ENCODE measurements around the gene BTNL9. TPM values are rescaled to one million over a fixed set of nuclear protein-coding genes. Genes with fewer than 3 reads are reported as not detected.

The BTNL9 gene
- polyA plus RNA-seq, 1 of the 3 experiments (the other 2 are of a cell fraction): not detected

DNA sequence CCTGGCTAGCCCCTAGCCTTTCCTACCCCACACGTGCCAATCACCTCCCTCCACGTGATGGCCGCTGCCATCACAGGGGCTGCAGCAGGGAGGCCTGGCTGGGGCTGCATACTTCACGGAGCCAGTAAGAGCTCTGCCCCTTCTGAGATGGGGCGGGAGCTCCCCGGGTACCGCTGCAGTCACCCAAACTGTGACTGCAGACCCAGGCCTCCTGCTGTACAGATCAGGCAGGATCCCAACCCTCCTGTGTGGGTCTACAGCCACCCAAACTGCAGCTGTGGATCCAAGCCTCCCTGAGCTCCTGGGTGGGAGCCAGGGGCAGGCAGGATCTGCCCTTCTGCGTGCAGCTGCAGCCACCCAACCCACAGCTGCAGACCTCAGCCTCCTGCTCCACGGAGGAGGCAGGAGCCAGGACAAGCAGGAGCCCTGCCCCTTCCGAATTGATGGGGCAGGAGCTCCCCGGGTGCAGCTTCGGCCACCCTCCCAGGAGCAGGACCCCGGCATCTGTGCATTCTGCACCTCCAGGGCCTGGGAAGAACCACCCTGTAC lies 3.2 kb upstream of the BTNL9 start (continued):
- TF ChIP-seq, protein P1, sequence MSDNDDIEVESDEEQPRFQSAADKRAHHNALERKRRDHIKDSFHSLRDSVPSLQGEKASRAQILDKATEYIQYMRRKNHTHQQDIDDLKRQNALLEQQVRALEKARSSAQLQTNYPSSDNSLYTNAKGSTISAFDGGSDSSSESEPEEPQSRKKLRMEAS (IDR thresholded peaks at IDR 0.05; ENCODE audit: low read depth): no peak
- no peak for TF ChIP-seq MEF2A (IDR thresholded peaks at IDR 0.05; ENCODE audit: borderline replicate concordance, low read depth)
- TF ChIP-seq NFIC (IDR thresholded peaks at IDR 0.05; ENCODE audit: borderline replicate concordance): no peak
- TF ChIP-seq GATA2 (CRISPR knock-in tag; IDR thresholded peaks at IDR 0.05): no peak
- TF ChIP-seq, protein P2, sequence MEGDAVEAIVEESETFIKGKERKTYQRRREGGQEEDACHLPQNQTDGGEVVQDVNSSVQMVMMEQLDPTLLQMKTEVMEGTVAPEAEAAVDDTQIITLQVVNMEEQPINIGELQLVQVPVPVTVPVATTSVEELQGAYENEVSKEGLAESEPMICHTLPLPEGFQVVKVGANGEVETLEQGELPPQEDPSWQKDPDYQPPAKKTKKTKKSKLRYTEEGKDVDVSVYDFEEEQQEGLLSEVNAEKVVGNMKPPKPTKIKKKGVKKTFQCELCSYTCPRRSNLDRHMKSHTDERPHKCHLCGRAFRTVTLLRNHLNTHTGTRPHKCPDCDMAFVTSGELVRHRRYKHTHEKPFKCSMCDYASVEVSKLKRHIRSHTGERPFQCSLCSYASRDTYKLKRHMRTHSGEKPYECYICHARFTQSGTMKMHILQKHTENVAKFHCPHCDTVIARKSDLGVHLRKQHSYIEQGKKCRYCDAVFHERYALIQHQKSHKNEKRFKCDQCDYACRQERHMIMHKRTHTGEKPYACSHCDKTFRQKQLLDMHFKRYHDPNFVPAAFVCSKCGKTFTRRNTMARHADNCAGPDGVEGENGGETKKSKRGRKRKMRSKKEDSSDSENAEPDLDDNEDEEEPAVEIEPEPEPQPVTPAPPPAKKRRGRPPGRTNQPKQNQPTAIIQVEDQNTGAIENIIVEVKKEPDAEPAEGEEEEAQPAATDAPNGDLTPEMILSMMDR (IDR thresholded peaks at IDR 0.05): no peak
- TF ChIP-seq POLR2AphosphoS5 (IDR thresholded peaks at IDR 0.05; ENCODE audit: low read depth, low read length): no peak
- no peak for TF ChIP-seq EP300 (IDR thresholded peaks at IDR 0.05; ENCODE audit: borderline replicate concordance in 1 of 2, low read depth in 1 of 2, low read length in 1 of 2)
- TF ChIP-seq TEAD4 (IDR thresholded peaks at IDR 0.05; ENCODE audit: borderline replicate concordance, insufficient read depth): no peak
- TF ChIP-seq FOXM1 (IDR thresholded peaks at IDR 0.05; ENCODE audit: low read depth): no peak
- TF ChIP-seq SMC3 (IDR thresholded peaks at IDR 0.05; ENCODE audit: low read depth, low read length): no peak
- TF ChIP-seq RCOR1 (IDR thresholded peaks at IDR 0.05; ENCODE audit: low read length): no peak

DNA sequence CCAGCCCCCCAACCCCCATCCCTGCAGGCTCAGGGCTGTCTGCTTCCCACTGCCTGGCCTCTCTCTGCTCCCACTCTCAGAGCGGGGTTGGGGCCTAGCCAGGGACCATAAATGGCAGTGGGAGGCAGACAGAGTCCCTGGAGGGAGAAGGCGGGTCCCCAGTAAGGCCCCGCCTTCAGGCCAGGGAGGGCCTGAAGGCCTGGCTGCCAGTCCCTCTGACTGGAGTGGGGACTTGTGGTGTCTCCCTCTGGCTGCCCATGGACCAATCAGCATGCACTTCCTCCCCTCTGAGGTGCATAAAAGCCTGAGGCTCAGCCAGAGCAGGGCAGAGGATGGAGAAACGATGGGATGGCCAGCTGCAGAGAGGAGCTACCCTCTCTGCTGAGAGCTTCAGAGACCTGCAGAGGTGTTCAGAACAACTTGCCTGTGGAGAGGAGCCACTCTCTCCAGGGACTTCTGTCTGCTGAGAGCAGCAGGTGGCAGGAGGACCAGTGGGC lies 2.7 kb upstream of the BTNL9 start:
- Histone ChIP-seq H3K79me2 (ENCODE audit: insufficient read depth) (no peaks in the 10 kb centered on the region), H3K4me3 (ENCODE audit: low read depth in 2 of 2, low read length in 1 of 2) (no peak overlapping the region), H4K20me1 (ENCODE audit: insufficient read depth) (no peaks in the 10 kb centered on the region), H3K4me1 (ENCODE audit: control insufficient read depth in 1 of 2, insufficient read depth in 2 of 2, low read depth in 1 of 2, low read length in 1 of 2) (no peaks in the 10 kb centered on the region), H3K4me2 (no peak overlapping the region), H3K36me3 (replicated peaks in 1 of 2; ENCODE audit: control insufficient read depth in 1 of 2, insufficient read depth in 2 of 2, low read length in 1 of 2) (no peaks in the 10 kb centered on the region), H2AFZ (ENCODE audit: low read depth) (no peak overlapping the region), H3K9ac (no peak overlapping the region), H3K27ac (ENCODE audit: low read depth in 2 of 2, low read length in 1 of 2) (no peak overlapping the region), H3K9me2 (no peaks in the 10 kb centered on the region), H3K27me3 (ENCODE audit: insufficient read depth) (peaks cover 58% of the 10 kb centered on the region), H3F3A (replicated peaks; ENCODE audit: insufficient read depth) (no peaks in the 10 kb centered on the region), H3K9me3 (no peaks in the 10 kb centered on the region)
- POLR2A ChIA-PET: no interaction called here
- DNase-seq: no peak
- 0% methylated on average over 1 of the region's 4 CpGs for WGBS (ENCODE audit: low lambda C conversion rate)
- no peak for TF ChIP-seq RAD21 (IDR thresholded peaks at IDR 0.05; ENCODE audit: low read length)
- CTCF ChIA-PET: no interaction called here

DNA sequence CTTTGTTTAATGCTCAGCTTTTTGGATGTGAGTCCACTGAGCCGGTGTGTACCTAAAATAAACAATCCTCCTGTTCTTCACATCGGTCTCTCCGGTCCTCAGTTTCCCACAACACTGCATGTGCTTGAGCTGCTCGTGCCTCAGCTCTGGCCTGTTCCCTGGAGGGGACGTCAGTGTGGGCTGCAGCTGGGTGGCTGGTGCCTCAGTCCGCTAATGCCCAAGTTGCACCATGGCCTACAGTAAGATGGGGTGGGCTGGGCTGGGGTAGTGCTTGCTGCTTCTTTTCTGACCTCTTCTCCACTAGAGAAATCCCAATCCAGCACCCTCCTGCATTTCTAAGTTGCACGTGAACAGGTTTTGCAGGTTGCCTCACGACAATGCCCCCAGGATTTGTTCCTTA lies 595 bp upstream of the BTNL9 start:
- ChIA-PET CTCF (no interaction called here), POLR2A (no interaction called here)
- no peaks in the 10 kb centered on the region for H3K4me1 ChIP-seq (ENCODE audit: control insufficient read depth in 1 of 2, insufficient read depth in 2 of 2, low read depth in 1 of 2, low read length in 1 of 2)
- H3K9me2 ChIP-seq: no peaks in the 10 kb centered on the region
- no peaks in the 10 kb centered on the region for H3K79me2 ChIP-seq (ENCODE audit: insufficient read depth)
- H3K9ac ChIP-seq: no peak overlapping the region
- H2AFZ ChIP-seq (ENCODE audit: low read depth): no peak overlapping the region
- H3K4me3 ChIP-seq (ENCODE audit: low read depth in 2 of 2, low read length in 1 of 2): no peak overlapping the region
- no peaks in the 10 kb centered on the region for H4K20me1 ChIP-seq (ENCODE audit: insufficient read depth)
- no peaks in the 10 kb centered on the region for H3K36me3 ChIP-seq (replicated peaks in 1 of 2; ENCODE audit: control insufficient read depth in 1 of 2, insufficient read depth in 2 of 2, low read length in 1 of 2)
- no peak overlapping the region for H3K4me2 ChIP-seq
- TF ChIP-seq MEF2A (IDR thresholded peaks at IDR 0.05; ENCODE audit: borderline replicate concordance, low read depth) (no peak), RCOR1 (IDR thresholded peaks at IDR 0.05; ENCODE audit: low read length) (no peak), YY1 (IDR thresholded peaks at IDR 0.05; ENCODE audit: low read depth) (no peak), EP300 (IDR thresholded peaks at IDR 0.05; ENCODE audit: borderline replicate concordance in 1 of 2, low read depth in 1 of 2, low read length in 1 of 2) (no peak), MXI1 (IDR thresholded peaks at IDR 0.05; ENCODE audit: low read depth, low read length) (no peak), FOXJ3 (CRISPR knock-in tag; IDR thresholded peaks at IDR 0.05) (no peak), NRF1 (IDR thresholded peaks at IDR 0.05; ENCODE audit: low read depth, low read length) (no peak), TEAD4 (IDR thresholded peaks at IDR 0.05; ENCODE audit: borderline replicate concordance, insufficient read depth) (no peak)
- 5% methylated on average over 8 of the region's 8 CpGs for whole genome bisulfite sequencing (ENCODE audit: low lambda C conversion rate)
- H3K27me3 ChIP-seq (ENCODE audit: insufficient read depth): peaks cover 75% of the 10 kb centered on the region
- H3F3A ChIP-seq (replicated peaks; ENCODE audit: insufficient read depth): no peaks in the 10 kb centered on the region
- no peak for DNase-seq
- H3K27ac ChIP-seq (ENCODE audit: low read depth in 2 of 2, low read length in 1 of 2): no peak overlapping the region
- no peaks in the 10 kb centered on the region for H3K9me3 ChIP-seq

Measured in SK-N-SH (cell line).